Activated CD4-positive, alpha-beta memory T cell treated with anti-CD3 and anti-CD28 coated beads, Interleukin-2, amount 10 ng/mL, durations not matched to agents 7 days and 5 days (primary cell): ENCODE results near the gene ADAP1. TPM values are rescaled to one million over a fixed set of nuclear protein-coding genes. Genes with fewer than 3 reads are reported as not detected.

Experiments used
- CTCF ChIA-PET: fragments of 350-600 bp; sonication (Branson Sonifier 250); formaldehyde crosslinking; loops from one replicate; lab custom pipeline; 2021; ENCODE audit warnings: antibody characterized with exemption, inconsistent platforms; lab: Charles Lee
- POLR2A ChIA-PET: fragments of 350-600 bp; sonication (Branson Sonifier 250); formaldehyde crosslinking; loops from one replicate; lab custom pipeline; 2021; ENCODE audit warnings: antibody characterized with exemption; lab: Charles Lee
- DNase-seq: peaks from one replicate; pipeline ENCODE4 v3.0.0-alpha.2; 2020
- H3K27ac Mint-ChIP-seq: one replicate; pipeline ENCODE4 v1.8.0; 2021; ENCODE audit warnings: mild to moderate bottlenecking, mixed read lengths
- H3K27me3 Mint-ChIP-seq: one replicate; pipeline ENCODE4 v1.8.0; 2021; ENCODE audit warnings: mixed read lengths
- H3K36me3 Mint-ChIP-seq: one replicate; pipeline ENCODE4 v1.8.0; 2021; ENCODE audit warnings: low read depth, mixed read lengths
- H3K4me1 Mint-ChIP-seq: one replicate; pipeline ENCODE4 v1.8.0; 2021; ENCODE audit warnings: mixed read lengths
- H3K4me3 Mint-ChIP-seq: one replicate; pipeline ENCODE4 v1.8.0; 2021; ENCODE audit warnings: mild to moderate bottlenecking, mixed read lengths
- H3K9me3 Mint-ChIP-seq: one replicate; pipeline ENCODE4 v1.8.0; 2021; ENCODE audit warnings: mixed read lengths
- total RNA-seq, 2 experiments: library from RNA; stranded (reverse); gene quantifications; one replicate each; pipeline ENCODE4 v1.2.3, GENCODE V29; 2021

Gene ADAP1
- total RNA-seq, 2 experiments from 2014 or later, result 11.1 to 13.0 TPM

DNA sequence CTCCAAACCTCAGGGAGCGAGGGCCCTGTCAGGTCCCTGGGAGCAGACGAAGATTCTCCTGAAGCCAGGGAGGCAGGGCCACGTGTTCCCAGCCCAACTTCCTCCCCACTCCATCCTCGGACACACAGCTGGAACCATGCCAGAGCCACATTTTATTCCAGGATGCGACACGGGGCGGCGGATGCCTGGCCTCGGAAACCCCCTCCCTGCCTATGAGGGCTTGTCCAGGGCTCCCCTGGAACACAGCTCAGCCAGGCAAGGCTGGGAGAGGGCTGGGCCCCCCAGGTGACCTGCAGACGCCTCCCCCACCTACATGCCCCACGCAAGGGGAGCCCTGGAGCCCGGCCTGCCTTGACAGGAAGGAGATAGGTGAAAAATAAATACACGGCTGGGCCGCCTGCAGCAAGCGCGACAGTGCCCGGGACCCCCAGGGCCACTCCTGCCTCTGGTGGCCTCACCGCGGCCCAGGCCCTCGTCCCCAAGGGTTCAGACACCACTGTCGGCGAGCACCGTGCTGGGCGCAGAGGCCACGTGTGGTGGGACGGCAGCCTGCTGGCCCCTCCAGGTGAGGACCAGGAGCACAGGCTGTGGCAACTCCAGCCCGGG is 56.6 kb downstream of the ADAP1 start:
- CTCF ChIA-PET, result no interaction called here
- no peak for DNase-seq
- POLR2A ChIA-PET, result interaction anchor here (1.5 kb wide), 1 partner anchor 27 kb away, joined by 3 read pairs; no protein-coding TSS in a partner anchor

DNA sequence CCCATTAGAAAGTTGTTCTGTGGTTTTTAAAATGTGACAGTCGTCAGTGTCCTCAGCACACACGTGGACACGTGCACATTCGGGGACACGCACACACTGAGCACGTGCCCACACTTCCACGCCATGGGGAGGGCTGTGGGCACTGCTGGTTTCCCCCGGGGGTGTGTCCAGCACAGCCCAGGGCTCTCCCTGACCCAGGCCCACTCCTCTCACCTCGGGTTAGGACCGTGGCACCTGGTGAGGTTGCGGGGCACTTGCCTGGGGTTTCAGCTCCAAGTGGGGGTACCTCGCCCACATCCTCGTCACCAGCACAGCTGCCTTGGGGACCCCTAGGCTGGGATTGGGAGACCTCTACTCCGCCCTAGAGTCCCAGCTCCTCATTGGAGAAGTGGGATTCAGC is 57.4 kb downstream of the ADAP1 start:
- Mint-ChIP-seq H3K9me3 (no peaks in the 10 kb centered on the region), H3K36me3 (peaks cover 26% of the 10 kb centered on the region), H3K27ac (no peak overlapping the region), H3K4me1 (peaks cover 2% of the 10 kb centered on the region), H3K27me3 (no peaks in the 10 kb centered on the region), H3K4me3 (no peak overlapping the region)
- ChIA-PET POLR2A (no interaction called here), CTCF (no interaction called here)
- no peak for DNase-seq

More for the DNA sequence above, 56.6 kb downstream of the ADAP1 start:
- Mint-ChIP-seq H3K4me3 (no peak overlapping the region), H3K36me3 (peaks cover 18% of the 10 kb centered on the region), H3K27ac (no peak overlapping the region), H3K4me1 (peaks cover 2% of the 10 kb centered on the region), H3K27me3 (no peaks in the 10 kb centered on the region), H3K9me3 (no peaks in the 10 kb centered on the region)

DNA sequence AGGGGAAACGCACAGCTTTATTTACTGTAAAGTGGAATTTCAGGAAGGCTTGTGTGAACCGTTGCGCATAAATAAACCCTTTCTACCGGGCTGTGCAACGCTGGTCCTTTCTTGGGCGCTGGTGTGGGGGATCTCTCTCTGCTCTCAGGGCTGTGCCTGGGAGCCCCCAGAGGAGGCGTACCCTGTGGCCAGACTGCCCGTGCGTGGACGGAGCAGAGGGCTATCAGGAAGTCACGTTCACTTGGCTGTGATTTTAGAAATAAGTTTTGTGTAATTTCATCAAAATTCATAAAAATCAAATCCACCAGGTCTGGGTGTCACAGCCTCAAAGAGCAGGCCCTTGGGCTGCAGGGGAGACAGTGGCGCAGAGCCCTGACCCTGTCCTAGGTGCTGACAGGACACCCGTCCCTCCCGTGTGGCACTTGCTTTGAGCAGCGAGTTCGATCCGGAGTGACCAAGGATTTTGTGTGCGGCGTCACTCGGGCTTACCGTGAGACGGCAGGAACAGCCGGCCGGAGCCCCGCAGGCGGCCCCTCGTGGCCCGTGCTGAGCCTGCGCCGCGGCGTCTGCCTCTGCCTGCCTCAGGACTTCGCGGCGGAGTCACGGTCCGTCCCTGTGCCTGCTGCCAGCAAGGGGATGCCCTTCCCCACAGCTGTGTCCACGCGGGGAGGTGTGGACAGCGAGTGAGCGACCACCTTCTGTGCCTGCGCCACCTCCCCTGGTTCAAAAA is 58.0 kb downstream of the ADAP1 start:
- Mint-ChIP-seq H3K36me3 (peaks cover 32% of the 10 kb centered on the region), H3K4me3 (no peak overlapping the region), H3K27ac (no peak overlapping the region), H3K4me1 (peaks cover 2% of the 10 kb centered on the region), H3K9me3 (no peaks in the 10 kb centered on the region), H3K27me3 (no peaks in the 10 kb centered on the region)
- CTCF ChIA-PET, result no interaction called here
- DNase-seq, result no peak
- POLR2A ChIA-PET, result no interaction called here

DNA sequence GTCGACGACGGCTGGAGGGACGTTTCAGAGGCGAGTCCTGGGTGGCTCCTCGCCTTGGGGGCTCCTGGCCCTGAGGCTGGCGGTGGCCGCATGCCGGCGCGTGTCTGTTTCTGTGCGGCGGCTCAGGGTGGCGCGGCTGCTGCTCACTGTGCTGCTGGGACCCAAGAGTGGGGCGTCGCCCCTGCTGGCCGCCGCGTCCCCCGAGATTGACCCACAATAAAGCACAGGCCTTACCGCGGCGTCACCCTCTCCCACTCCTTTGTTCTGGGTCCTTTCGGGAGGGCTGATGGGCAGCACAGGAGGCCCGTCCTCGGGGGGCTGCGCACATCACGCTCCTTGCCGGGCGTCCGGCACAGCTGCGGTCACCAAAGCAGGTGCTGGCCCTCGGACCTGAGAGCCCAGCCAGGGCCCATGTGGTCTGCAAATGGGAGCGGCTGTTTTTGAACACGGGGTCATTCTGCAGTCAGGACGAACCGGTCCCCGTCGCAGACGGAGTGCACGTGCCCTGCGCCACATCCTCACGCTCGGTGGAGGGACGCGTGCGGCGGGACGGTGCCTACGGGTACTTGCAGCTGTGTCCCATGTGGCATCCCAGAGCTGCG is 58.9 kb downstream of the ADAP1 start:
- Mint-ChIP-seq H3K4me1 (no peaks in the 10 kb centered on the region), H3K36me3 (peaks cover 41% of the 10 kb centered on the region), H3K27me3 (no peaks in the 10 kb centered on the region), H3K9me3 (no peaks in the 10 kb centered on the region), H3K4me3 (no peak overlapping the region), H3K27ac (no peak overlapping the region)
- POLR2A ChIA-PET, result no interaction called here
- DNase-seq, result no peak
- CTCF ChIA-PET, result no interaction called here

DNA sequence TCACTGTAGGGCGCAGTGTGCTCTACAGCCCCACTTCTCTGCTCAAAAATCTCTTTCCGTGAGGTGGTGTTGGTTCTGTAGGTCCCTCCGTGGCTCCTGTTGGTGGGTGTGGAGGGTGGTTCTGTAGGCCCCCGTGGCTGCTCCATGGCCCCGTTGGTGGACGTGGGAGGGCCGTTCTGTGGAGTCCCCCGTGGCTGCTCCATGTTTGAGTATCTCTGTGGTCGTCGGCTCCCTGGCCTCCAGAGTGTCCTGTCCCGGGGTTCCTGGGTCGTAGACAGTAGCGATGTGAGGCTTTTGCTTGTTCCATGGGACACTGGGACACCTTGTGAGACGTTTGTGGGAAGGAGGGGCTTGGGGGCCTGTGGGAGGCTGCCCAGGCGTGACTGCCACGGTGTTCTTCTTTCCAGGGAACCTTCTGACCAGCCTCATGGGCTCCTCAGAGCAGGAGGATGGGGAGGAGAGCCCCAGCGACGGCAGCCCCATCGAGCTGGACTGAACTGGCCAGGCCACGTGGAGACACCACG is 59.5 kb downstream of the ADAP1 start:
- ChIA-PET POLR2A (no interaction called here), CTCF (no interaction called here)
- Mint-ChIP-seq H3K4me1 (no peaks in the 10 kb centered on the region), H3K4me3 (no peak overlapping the region), H3K36me3 (peaks cover 43% of the 10 kb centered on the region), H3K27ac (no peak overlapping the region), H3K27me3 (no peaks in the 10 kb centered on the region), H3K9me3 (no peaks in the 10 kb centered on the region)
- no peak for DNase-seq

DNA sequence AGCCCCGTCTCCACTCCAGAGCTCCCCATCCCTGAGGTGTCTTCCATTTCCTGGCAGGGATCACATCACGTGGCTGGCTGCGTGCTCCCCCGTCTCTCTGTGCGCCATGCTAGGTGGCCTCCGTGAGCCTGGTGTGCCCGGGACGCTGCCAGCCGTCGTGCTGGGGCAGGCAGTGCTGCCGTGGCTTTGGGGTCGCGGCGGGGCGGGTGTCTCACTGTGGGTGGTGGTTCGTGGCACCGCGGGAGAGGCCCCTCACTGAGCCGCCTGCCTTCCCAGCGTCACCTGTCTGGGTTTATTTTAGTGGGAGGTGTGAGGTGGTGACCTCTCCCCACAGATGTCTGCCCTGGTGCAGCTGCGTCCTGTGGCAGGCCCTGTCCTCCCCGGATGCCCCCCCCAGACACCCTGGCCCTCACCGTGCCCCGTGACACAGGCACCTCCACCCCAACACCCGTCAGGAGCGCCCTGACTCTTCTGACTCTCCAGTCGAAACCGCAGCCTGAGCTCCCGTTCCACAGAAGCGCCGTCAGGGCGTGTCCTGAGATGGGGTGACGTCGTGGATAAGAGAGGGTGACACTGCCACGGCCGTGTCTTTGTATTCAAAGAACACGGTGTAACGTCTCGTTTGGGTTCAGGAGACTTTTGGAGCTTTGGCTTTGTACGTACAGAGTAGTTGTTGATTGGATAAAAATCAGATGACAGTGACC is 60.2 kb downstream of the ADAP1 start:
- Mint-ChIP-seq H3K4me1 (no peaks in the 10 kb centered on the region), H3K27me3 (no peaks in the 10 kb centered on the region), H3K9me3 (no peaks in the 10 kb centered on the region), H3K27ac (no peak overlapping the region), H3K4me3 (no peak overlapping the region), H3K36me3 (peaks cover 43% of the 10 kb centered on the region)
- POLR2A ChIA-PET, result no interaction called here
- DNase-seq, result no peak
- CTCF ChIA-PET, result no interaction called here

DNA sequence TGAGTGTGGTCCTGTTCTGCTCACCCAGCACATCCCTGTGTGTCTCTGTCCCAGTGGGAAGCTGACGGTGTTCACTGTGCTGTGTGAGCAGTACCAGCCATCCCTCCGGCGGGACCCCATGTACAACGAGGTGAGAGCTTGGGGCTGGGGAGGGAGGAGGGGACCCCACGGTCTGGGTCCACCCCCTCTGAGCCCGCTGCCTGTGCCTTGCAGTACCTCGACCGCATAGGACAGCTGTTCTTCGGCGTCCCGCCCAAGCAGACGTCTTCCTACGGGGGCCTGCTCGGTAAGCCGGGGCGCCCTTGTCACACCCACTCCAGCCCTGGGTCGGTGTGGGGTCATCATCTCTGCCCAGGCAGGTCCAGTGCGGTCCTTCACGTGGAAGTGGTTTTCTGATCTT is 60.8 kb downstream of the ADAP1 start:
- ChIA-PET CTCF (no interaction called here), POLR2A (no interaction called here)

DNA sequence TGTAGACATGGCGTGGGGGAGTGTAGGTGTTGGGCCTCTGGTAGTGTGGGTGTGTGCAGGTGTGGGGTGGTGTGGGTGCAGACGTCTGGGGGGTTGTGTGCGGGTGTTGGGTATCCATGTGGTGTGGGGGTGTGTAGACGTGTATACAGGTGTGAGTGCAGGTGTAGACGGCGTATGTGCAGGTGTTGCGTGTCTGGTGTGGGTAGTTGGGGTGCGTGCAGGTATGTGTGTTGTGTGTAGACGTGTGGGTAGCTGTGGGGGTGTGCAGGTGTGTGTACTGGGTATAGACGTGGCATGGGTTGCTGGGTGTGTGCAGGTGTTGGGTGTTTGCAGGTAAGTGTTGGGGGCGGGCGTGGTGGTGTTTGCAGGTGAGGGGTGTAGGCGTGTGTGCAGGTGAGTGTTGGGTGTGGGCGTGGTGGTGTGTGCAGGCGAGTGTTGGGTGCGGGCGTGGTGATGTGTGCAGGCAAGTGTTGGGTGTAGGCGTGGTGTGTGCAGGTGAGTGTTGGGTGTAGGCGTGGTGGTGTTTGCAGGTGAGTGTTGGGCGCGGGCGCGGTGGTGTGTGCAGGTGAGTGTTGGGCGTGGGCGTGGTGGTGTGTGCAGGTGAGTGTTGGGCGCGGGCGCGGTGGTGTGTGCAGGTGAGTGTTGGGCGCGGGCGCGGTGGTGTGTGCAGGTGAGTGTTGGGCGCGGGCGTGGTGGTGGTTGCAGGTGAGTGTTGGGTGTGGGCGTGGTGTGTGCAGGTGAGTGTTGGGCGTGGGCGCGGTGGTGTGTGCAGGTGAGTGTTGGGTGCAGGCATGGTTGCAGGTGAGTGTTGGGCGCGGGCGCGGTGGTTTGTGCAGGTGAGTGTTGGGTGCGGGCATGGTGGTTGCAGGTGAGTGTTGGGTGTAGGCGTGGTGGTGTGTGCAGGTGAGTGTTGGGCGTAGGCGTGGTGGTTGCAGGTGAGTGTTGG is 61.6 kb downstream of the ADAP1 start:
- Mint-ChIP-seq H3K4me1 (no peaks in the 10 kb centered on the region), H3K27me3 (no peaks in the 10 kb centered on the region), H3K27ac (no peak overlapping the region), H3K36me3 (peaks cover 46% of the 10 kb centered on the region), H3K9me3 (no peaks in the 10 kb centered on the region), H3K4me3 (no peak overlapping the region)
- ChIA-PET POLR2A (no interaction called here), CTCF (no interaction called here)
- no peak for DNase-seq

More for the DNA sequence above, 60.8 kb downstream of the ADAP1 start:
- Mint-ChIP-seq H3K27ac (no peak overlapping the region), H3K27me3 (no peaks in the 10 kb centered on the region), H3K4me3 (no peak overlapping the region), H3K36me3 (peaks cover 45% of the 10 kb centered on the region), H3K9me3 (no peaks in the 10 kb centered on the region), H3K4me1 (no peaks in the 10 kb centered on the region)
- DNase-seq, result no peak

DNA sequence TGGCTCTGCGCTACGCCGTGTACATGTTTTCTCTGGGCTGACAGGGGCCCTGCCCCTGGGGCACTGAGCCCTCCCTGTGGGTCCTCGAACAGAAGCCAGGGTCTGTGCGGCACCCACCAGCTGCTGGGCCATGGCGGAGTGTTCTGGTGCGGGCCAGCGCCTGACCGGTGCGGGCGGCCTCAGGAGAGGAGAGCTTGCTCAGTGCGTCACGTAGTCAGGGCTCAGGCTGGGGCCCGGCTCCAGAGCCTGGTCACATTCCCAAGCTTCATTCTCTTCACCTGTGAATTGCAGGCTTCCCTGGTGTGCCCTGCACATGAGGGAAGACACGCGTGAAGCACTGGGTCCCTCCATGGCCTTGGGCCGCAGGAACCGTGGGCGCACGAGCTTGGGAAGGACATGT is 62.7 kb downstream of the ADAP1 start:
- H3K4me1 Mint-ChIP-seq, result no peaks in the 10 kb centered on the region
- POLR2A ChIA-PET, result no interaction called here
- peaks cover 49% of the 10 kb centered on the region for H3K36me3 Mint-ChIP-seq

DNA sequence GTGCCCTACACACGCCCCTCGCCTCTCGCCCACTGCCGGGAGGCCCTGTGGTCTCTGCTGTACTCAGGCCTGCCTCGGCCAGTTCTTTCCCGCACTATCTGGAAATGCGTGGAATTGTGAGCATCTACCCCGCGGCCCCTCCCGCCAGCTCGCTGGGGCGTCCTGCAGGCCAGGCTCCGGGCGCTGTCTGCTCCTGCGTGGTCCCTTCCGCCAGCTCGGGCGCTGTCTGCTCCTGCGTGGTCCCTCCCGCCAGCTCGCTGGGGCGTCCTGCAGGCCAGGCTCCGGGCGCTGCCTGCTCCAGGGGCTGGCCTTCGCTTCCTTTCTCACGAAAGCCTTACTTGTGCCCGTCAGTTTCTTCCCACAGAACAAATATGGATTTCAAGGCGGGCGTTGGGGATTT is 63.2 kb downstream of the ADAP1 start:
- Mint-ChIP-seq H3K9me3 (no peaks in the 10 kb centered on the region), H3K27ac (no peak overlapping the region), H3K27me3 (no peaks in the 10 kb centered on the region), H3K36me3 (peaks cover 48% of the 10 kb centered on the region), H3K4me3 (no peak overlapping the region), H3K4me1 (no peaks in the 10 kb centered on the region)
- POLR2A ChIA-PET, result no interaction called here
- CTCF ChIA-PET, result no interaction called here
- DNase-seq, result no peak

More for the DNA sequence above, 62.7 kb downstream of the ADAP1 start:
- no peaks in the 10 kb centered on the region for H3K9me3 Mint-ChIP-seq
- no peaks in the 10 kb centered on the region for H3K27me3 Mint-ChIP-seq
- CTCF ChIA-PET, result no interaction called here
- H3K4me3 Mint-ChIP-seq, result no peak overlapping the region
- no peak for DNase-seq
- H3K27ac Mint-ChIP-seq, result no peak overlapping the region

DNA sequence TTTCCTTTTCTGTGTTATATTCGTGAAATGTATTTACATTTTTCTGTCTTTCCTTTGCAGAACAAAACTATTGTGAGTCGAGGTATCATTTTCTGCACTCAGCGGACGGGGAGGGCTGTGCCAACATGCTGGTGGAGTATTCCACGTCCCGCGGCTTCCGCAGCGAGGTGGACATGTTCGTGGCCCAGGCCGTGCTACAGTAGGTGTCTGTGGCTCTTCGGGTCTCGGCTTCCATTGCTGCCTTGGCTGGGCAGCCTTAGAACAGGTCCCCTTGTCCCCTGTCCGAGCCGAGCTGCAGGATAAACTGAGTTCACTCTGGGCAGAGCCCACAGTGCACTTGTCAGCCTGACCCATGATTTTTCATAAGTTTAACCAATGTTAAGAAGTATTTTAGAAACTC is 63.6 kb downstream of the ADAP1 start:
- Mint-ChIP-seq H3K27me3 (no peaks in the 10 kb centered on the region), H3K27ac (no peak overlapping the region), H3K4me3 (no peak overlapping the region), H3K4me1 (no peaks in the 10 kb centered on the region), H3K36me3 (peaks cover 44% of the 10 kb centered on the region), H3K9me3 (no peaks in the 10 kb centered on the region)
- CTCF ChIA-PET, result no interaction called here
- POLR2A ChIA-PET, result no interaction called here
- no peak for DNase-seq

DNA sequence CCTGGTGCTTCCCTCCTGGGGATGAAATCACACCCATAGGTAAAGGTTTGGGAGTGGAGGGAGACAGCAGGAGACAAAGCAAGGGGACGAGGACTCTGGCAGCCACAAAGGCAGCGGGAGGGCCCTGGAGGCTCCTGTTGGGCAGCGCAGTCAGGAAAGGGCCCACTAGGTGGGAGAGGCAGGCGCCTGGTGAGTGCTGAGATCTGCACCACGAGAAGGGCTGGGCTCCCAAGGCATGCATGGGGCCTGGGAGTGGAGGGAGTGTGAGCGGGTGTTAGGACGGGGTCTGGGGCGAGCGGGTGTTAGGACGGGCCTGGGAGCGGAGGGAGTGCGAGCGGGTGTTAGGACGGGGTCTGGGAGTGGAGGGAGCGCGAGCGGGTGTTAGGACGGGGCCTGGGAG is 65.1 kb downstream of the ADAP1 start:
- CTCF ChIA-PET, result no interaction called here
- no peak overlapping the region for H3K4me3 Mint-ChIP-seq

More for the DNA sequence above, 65.1 kb downstream of the ADAP1 start:
- H3K36me3 Mint-ChIP-seq, result peaks cover 39% of the 10 kb centered on the region
- POLR2A ChIA-PET, result no interaction called here
- H3K27ac Mint-ChIP-seq, result no peak overlapping the region
- no peaks in the 10 kb centered on the region for H3K9me3 Mint-ChIP-seq
- H3K27me3 Mint-ChIP-seq, result no peaks in the 10 kb centered on the region
- DNase-seq, result no peak
- no peaks in the 10 kb centered on the region for H3K4me1 Mint-ChIP-seq
